Measurements from ENCODE around the gene AP2B1.
"Not testable (repeated sequence)": the region's sequence is repeated elsewhere in the genome, so short reads cannot be mapped to it uniquely, and the experiment has no call there.

DNA sequence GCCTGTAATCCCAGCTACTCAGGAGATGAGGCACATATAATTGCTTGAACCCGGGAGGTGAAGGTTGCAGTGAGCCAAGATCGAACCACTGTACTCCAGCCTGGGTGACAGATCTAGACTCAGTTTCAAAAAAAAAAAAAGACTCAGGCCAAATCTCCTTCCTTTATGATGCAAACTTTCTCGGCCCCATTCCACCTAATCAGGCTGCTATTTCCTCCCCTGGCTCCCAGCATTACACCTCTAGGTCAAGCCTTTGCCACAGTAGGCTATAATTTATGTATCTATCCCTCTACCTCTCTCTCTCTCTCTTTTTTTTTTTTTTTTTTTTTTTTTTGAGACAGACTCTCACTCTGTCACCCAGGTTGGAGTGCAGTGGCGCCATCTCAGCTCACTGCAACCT, 164.4 kb downstream of the AP2B1 start:
- TF ChIP-seq, protein P1, sequence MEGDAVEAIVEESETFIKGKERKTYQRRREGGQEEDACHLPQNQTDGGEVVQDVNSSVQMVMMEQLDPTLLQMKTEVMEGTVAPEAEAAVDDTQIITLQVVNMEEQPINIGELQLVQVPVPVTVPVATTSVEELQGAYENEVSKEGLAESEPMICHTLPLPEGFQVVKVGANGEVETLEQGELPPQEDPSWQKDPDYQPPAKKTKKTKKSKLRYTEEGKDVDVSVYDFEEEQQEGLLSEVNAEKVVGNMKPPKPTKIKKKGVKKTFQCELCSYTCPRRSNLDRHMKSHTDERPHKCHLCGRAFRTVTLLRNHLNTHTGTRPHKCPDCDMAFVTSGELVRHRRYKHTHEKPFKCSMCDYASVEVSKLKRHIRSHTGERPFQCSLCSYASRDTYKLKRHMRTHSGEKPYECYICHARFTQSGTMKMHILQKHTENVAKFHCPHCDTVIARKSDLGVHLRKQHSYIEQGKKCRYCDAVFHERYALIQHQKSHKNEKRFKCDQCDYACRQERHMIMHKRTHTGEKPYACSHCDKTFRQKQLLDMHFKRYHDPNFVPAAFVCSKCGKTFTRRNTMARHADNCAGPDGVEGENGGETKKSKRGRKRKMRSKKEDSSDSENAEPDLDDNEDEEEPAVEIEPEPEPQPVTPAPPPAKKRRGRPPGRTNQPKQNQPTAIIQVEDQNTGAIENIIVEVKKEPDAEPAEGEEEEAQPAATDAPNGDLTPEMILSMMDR (IDR thresholded peaks at IDR 0.05; ENCODE audit: low read depth, low read length, missing input control) = not testable (repeated sequence)
- TF ChIP-seq, protein P2, sequence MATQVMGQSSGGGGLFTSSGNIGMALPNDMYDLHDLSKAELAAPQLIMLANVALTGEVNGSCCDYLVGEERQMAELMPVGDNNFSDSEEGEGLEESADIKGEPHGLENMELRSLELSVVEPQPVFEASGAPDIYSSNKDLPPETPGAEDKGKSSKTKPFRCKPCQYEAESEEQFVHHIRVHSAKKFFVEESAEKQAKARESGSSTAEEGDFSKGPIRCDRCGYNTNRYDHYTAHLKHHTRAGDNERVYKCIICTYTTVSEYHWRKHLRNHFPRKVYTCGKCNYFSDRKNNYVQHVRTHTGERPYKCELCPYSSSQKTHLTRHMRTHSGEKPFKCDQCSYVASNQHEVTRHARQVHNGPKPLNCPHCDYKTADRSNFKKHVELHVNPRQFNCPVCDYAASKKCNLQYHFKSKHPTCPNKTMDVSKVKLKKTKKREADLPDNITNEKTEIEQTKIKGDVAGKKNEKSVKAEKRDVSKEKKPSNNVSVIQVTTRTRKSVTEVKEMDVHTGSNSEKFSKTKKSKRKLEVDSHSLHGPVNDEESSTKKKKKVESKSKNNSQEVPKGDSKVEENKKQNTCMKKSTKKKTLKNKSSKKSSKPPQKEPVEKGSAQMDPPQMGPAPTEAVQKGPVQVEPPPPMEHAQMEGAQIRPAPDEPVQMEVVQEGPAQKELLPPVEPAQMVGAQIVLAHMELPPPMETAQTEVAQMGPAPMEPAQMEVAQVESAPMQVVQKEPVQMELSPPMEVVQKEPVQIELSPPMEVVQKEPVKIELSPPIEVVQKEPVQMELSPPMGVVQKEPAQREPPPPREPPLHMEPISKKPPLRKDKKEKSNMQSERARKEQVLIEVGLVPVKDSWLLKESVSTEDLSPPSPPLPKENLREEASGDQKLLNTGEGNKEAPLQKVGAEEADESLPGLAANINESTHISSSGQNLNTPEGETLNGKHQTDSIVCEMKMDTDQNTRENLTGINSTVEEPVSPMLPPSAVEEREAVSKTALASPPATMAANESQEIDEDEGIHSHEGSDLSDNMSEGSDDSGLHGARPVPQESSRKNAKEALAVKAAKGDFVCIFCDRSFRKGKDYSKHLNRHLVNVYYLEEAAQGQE (IDR thresholded peaks at IDR 0.05) = not testable (repeated sequence)
- not testable (repeated sequence) for TF ChIP-seq TAF1 (conservative IDR thresholded peaks at IDR 0.05); YY1 (IDR thresholded peaks at IDR 0.05); RAD21 (IDR thresholded peaks at IDR 0.05); EGR1 (IDR thresholded peaks at IDR 0.05; ENCODE audit: low read depth in 2 of 2); HNF4A (conservative IDR thresholded peaks at IDR 0.05); RXRA (IDR thresholded peaks at IDR 0.05)
- TF ChIP-seq, protein P3, sequence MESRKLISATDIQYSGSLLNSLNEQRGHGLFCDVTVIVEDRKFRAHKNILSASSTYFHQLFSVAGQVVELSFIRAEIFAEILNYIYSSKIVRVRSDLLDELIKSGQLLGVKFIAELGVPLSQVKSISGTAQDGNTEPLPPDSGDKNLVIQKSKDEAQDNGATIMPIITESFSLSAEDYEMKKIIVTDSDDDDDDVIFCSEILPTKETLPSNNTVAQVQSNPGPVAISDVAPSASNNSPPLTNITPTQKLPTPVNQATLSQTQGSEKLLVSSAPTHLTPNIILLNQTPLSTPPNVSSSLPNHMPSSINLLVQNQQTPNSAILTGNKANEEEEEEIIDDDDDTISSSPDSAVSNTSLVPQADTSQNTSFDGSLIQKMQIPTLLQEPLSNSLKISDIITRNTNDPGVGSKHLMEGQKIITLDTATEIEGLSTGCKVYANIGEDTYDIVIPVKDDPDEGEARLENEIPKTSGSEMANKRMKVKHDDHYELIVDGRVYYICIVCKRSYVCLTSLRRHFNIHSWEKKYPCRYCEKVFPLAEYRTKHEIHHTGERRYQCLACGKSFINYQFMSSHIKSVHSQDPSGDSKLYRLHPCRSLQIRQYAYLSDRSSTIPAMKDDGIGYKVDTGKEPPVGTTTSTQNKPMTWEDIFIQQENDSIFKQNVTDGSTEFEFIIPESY (IDR thresholded peaks at IDR 0.05) = not testable (repeated sequence)
- TF ChIP-seq, protein P4, sequence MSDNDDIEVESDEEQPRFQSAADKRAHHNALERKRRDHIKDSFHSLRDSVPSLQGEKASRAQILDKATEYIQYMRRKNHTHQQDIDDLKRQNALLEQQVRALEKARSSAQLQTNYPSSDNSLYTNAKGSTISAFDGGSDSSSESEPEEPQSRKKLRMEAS (IDR thresholded peaks at IDR 0.05) = not testable (repeated sequence)

Measured in liver (tissue), 3 donors.